IMR-90 (cell line): Measurements from ENCODE around the gene SWAP70. TPM values are rescaled to one million over a fixed set of nuclear protein-coding genes. Genes with fewer than 3 reads are reported as not detected.

ENCODE experiments used
- ATAC-seq: fragments of 200-7000 bp; cut with Tn5 transposase; 2 replicates; pipeline ENCODE4 v1.9.1; 2020; ENCODE audit warnings: low read depth, mild to moderate bottlenecking, moderate library complexity
- BruUV-seq: library from RNA; stranded (reverse); fragments of 400-500 nt; replicated peaks from 2 replicates; lab custom pipeline; 2021; lab: Mats Ljungman, UMichigan
- CTCF ChIA-PET: fragments of 300-600 bp; formaldehyde crosslinking; extraction: SDS; loops from one replicate; lab custom pipeline; 2021; ENCODE audit warnings: antibody characterized with exemption; lab: Yijun Ruan, JAX
- POLR2A ChIA-PET: fragments of 300-600 bp; sonication (Branson Sonifier 250); formaldehyde crosslinking; loops from one replicate; lab custom pipeline; 2022; ENCODE audit warnings: antibody characterized with exemption; ENCODE audit not compliant: unreplicated experiment; lab: Charles Lee
- DNase-seq: peaks from one replicate; pipeline ENCODE4 v3.0.0; 2013
- H2AFZ ChIP-seq: replicated peaks from 2 replicates; pipeline ENCODE3; 2013; ENCODE audit warnings: low read length, mild to moderate bottlenecking; ENCODE audit not compliant: poor library complexity
- H2AK5ac ChIP-seq: 2 replicates; pipeline ENCODE4 v1.6.1; 2013; ENCODE audit warnings: low read depth, low read length, inconsistent platforms
- H2AK9ac ChIP-seq: replicated peaks from 2 replicates; pipeline ENCODE3; 2013; ENCODE audit warnings: mild to moderate bottlenecking, low read depth, low read length, moderate library complexity; ENCODE audit not compliant: poor library complexity
- H2BK120ac ChIP-seq: 2 replicates; pipeline ENCODE4 v1.6.1; 2013; ENCODE audit warnings: low read depth, low read length, inconsistent platforms
- H2BK15ac ChIP-seq: 3 replicates; pipeline ENCODE4 v1.6.1; 2013; ENCODE audit warnings: low read depth, low read length, inconsistent platforms
- H2BK20ac ChIP-seq: 2 replicates; pipeline ENCODE4 v1.6.1; 2013; ENCODE audit warnings: low read depth, mild to moderate bottlenecking, inconsistent platforms, low read length, moderate library complexity
- H2BK5ac ChIP-seq: 2 replicates; pipeline ENCODE4 v1.6.1; 2013; ENCODE audit warnings: mild to moderate bottlenecking, low read depth, low read length, inconsistent platforms; ENCODE audit not compliant: poor library complexity, severe bottlenecking
- H3K14ac ChIP-seq: replicated peaks from 2 replicates; pipeline ENCODE4 v1.6.1; 2013; ENCODE audit warnings: low read depth, low read length, inconsistent platforms
- H3K18ac ChIP-seq: 2 replicates; pipeline ENCODE4 v1.6.1; 2013; ENCODE audit warnings: low read depth, low read length, control low read depth
- H3K23ac ChIP-seq: 2 replicates; pipeline ENCODE4 v1.6.1; 2013; ENCODE audit warnings: low read depth, low read length, inconsistent platforms
- H3K27ac ChIP-seq: 2 replicates; pipeline ENCODE4 v1.5.1; 2013; ENCODE audit warnings: mild to moderate bottlenecking, control low read depth, low read length; ENCODE audit not compliant: insufficient read depth
- H3K27me3 ChIP-seq: 2 replicates; pipeline ENCODE4 v1.6.1; 2013; ENCODE audit warnings: low read length; ENCODE audit not compliant: control insufficient read depth, insufficient read depth
- H3K36me3 ChIP-seq: 2 replicates; pipeline ENCODE4 v1.6.1; 2013; ENCODE audit warnings: low read length, mixed read lengths; ENCODE audit not compliant: control insufficient read depth, insufficient read depth
- H3K4ac ChIP-seq: 2 replicates; pipeline ENCODE4 v1.6.1; 2013; ENCODE audit warnings: low read depth, low read length, inconsistent platforms
- H3K4me1 ChIP-seq: 2 replicates; pipeline ENCODE4 v1.6.1; 2013; ENCODE audit warnings: low read length, mixed read lengths; ENCODE audit not compliant: control insufficient read depth, insufficient read depth
- H3K4me2 ChIP-seq: 2 replicates; pipeline ENCODE4 v1.6.1; 2013; ENCODE audit warnings: low read depth, mild to moderate bottlenecking, control low read depth, low read length, moderate library complexity
- H3K4me3 ChIP-seq: 2 replicates; pipeline ENCODE4 v1.5.1; 2013; ENCODE audit warnings: low read depth, mild to moderate bottlenecking, control low read depth, low read length, moderate library complexity; ENCODE audit not compliant: insufficient read depth
- H3K56ac ChIP-seq: 2 replicates; pipeline ENCODE4 v1.6.1; 2013; ENCODE audit warnings: low read length, inconsistent platforms; ENCODE audit not compliant: insufficient read depth; ENCODE audit errors: extremely low read depth
- H3K79me1 ChIP-seq, 2 experiments: 2 replicates each; pipeline ENCODE4 v1.6.1; 2013; ENCODE audit warnings: low read length in 2 of 2, inconsistent platforms in 1 of 2, low read depth in 1 of 2
- H3K9ac ChIP-seq: 2 replicates; pipeline ENCODE4 v1.6.1; 2013; ENCODE audit warnings: low read depth, low read length, control low read depth
- H3K9me1 ChIP-seq: 2 replicates; pipeline ENCODE4 v1.6.1; 2013; ENCODE audit warnings: low read length, inconsistent platforms; ENCODE audit not compliant: insufficient read depth
- H3K9me3 ChIP-seq: 2 replicates; pipeline ENCODE4 v1.6.1; 2013; ENCODE audit warnings: low read length; ENCODE audit not compliant: control insufficient read depth, insufficient read depth
- H4K20me1 ChIP-seq: 2 replicates; pipeline ENCODE4 v1.6.1; 2013; ENCODE audit warnings: low read length, inconsistent platforms; ENCODE audit not compliant: insufficient read depth
- H4K5ac ChIP-seq: 2 replicates; pipeline ENCODE4 v1.6.1; 2013; ENCODE audit warnings: mild to moderate bottlenecking, low read depth, low read length, control low read depth
- H4K8ac ChIP-seq, 2 experiments: 2 replicates each; pipeline ENCODE4 v1.6.1; 2013; ENCODE audit warnings: low read depth in 2 of 2, low read length in 2 of 2, control low read depth in 1 of 2, inconsistent platforms in 1 of 2
- H4K91ac ChIP-seq: 2 replicates; pipeline ENCODE4 v1.6.1; 2013; ENCODE audit warnings: low read depth, low read length, inconsistent platforms; ENCODE audit not compliant: insufficient read depth
- CHD1 ChIP-seq: IDR thresholded peaks from 2 replicates; pipeline ENCODE4 v1.6.1; 2012; ENCODE audit warnings: low read depth, low read length, improper control_type of control experiment
- MAFK ChIP-seq: IDR thresholded peaks from 2 replicates; pipeline ENCODE4 v1.6.1; 2012; ENCODE audit warnings: low read depth, low read length, improper control_type of control experiment
- MAZ ChIP-seq: IDR thresholded peaks from 2 replicates; pipeline ENCODE4 v1.6.1; 2012; ENCODE audit warnings: low read depth, mild to moderate bottlenecking, low read length, improper control_type of control experiment, moderate library complexity, borderline replicate concordance
- NFE2L2 ChIP-seq: fragments of 150-350 bp; IDR thresholded peaks from 2 replicates; pipeline ENCODE4 v1.6.1; 2016; ENCODE audit warnings: low read depth, mild to moderate bottlenecking, low read length
- POLR2A ChIP-seq: IDR thresholded peaks from 2 replicates; pipeline ENCODE4 v1.6.1; 2012; ENCODE audit warnings: mild to moderate bottlenecking, low read depth, low read length
- RCOR1 ChIP-seq: IDR thresholded peaks from 2 replicates; pipeline ENCODE4 v1.6.1; 2012; ENCODE audit warnings: mild to moderate bottlenecking, low read length, improper control_type of control experiment; ENCODE audit not compliant: insufficient replicate concordance
- WGBS, 2 experiments: methylation state at CpG; one replicate each; pipeline versions ENCODE4 v1.1.5 to v1.1.7; 2013; ENCODE audit warnings: missing lambda C conversion rate in 2 of 2; ENCODE audit not compliant: insufficient read length in 1 of 2; ENCODE audit errors: extremely low coverage in 2 of 2; 5-methylcytosine and 5-hydroxymethylcytosine counted together
- dilution Hi-C: fragments of 300-500 bp; cut with HindIII; formaldehyde crosslinking; loops from one replicate; pipeline ENCODE4 v1.14.3; 2018; ENCODE audit warnings: low sequenced_read_pairs; ENCODE audit not compliant: unreplicated experiment
- in situ Hi-C: fragments of 300-500 bp; cut with MboI; formaldehyde crosslinking; loops from 3 replicates; pipeline ENCODE4 v1.14.3; 2019; ENCODE audit warnings: low sequenced_read_pairs, inconsistent platforms, mixed read lengths
- intact Hi-C: fragments of 100-400 bp; cut with micrococcal nuclease; formaldehyde crosslinking; loops from 2 replicates; pipeline ENCODE4 v1.10.0; 2022
- polyA plus RNA-seq, 3 experiments: library from polyadenylated mRNA; depleted of rRNA; stranded (reverse); fragments of >200 nt; gene quantifications; 2 replicates each; pipeline ENCODE4 v1.2.3, GENCODE V29; 2012; ENCODE audit warnings: low replicate concordance in 1 of 3
- total RNA-seq: library from RNA; depleted of rRNA; stranded (reverse); fragments of >200 nt; gene quantifications from 2 replicates; pipeline ENCODE4 v1.2.3, GENCODE V29; 2012
- TF ChIP-seq, protein P1 (sequence below): fragments of 150-350 bp; IDR thresholded peaks from 2 replicates; pipeline ENCODE4 v1.6.1; 2016; ENCODE audit warnings: low read depth, mild to moderate bottlenecking, low read length, moderate library complexity, borderline replicate concordance
- TF ChIP-seq, protein P2 (sequence below): fragments of 150-350 bp; IDR thresholded peaks from 2 replicates; pipeline ENCODE4 v1.6.1; 2017; ENCODE audit warnings: mild to moderate bottlenecking, antibody characterized with exemption, low read length, low read depth

Gene SWAP70
- total and polyA plus RNA-seq, 2 of the 4 experiments (the other 2 are of a cell fraction), result 15.5 to 19.9 TPM

DNA sequence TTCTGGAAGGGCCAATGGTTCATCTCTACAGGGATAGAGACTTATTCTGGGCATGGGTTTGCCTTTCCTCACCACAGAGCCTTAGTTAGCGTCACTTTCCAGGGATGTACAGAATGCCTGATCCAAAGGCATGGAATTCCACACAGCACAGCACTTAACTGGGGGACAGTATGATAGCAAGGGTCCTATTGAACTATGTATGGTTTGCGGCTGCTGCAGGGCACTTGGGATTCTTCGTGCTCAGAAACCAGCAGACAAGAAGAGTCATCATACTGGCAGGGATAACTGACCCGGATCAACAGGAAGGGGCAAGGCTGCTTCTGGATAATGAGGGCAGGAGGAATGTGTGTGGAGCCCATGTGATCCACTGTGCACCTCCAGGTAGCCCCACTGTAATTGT lies 105.7 kb downstream of the SWAP70 start:
- no peak overlapping the region for H3K4me2 ChIP-seq
- H2BK20ac ChIP-seq, result peak overlapping the region; percentile 93
- DNase-seq, result no peak
- ChIA-PET POLR2A (no interaction called here), CTCF (no interaction called here)
- no peak overlapping the region for H3K9ac ChIP-seq
- peak overlapping the region; percentile 11; the same call in 1 of the 2 replicates for H3K27ac ChIP-seq
- peaks cover 30% of the 10 kb centered on the region for H3K4me1 ChIP-seq
- peak overlapping the region; percentile 33 for H2AK9ac ChIP-seq
- no peak for TF ChIP-seq MAZ
- TF ChIP-seq CHD1, result no peak
- no peak for TF ChIP-seq POLR2A
- TF ChIP-seq NFE2L2, result no peak
- TF ChIP-seq MAFK, result no peak
- TF ChIP-seq, protein P1, sequence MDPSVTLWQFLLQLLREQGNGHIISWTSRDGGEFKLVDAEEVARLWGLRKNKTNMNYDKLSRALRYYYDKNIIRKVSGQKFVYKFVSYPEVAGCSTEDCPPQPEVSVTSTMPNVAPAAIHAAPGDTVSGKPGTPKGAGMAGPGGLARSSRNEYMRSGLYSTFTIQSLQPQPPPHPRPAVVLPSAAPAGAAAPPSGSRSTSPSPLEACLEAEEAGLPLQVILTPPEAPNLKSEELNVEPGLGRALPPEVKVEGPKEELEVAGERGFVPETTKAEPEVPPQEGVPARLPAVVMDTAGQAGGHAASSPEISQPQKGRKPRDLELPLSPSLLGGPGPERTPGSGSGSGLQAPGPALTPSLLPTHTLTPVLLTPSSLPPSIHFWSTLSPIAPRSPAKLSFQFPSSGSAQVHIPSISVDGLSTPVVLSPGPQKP, result no peak
- TF ChIP-seq, protein P2, sequence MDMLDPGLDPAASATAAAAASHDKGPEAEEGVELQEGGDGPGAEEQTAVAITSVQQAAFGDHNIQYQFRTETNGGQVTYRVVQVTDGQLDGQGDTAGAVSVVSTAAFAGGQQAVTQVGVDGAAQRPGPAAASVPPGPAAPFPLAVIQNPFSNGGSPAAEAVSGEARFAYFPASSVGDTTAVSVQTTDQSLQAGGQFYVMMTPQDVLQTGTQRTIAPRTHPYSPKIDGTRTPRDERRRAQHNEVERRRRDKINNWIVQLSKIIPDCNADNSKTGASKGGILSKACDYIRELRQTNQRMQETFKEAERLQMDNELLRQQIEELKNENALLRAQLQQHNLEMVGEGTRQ, result no peak
- TF ChIP-seq RCOR1, result no peak
- H3K9me3 ChIP-seq, result no peaks in the 10 kb centered on the region
- no peaks in the 10 kb centered on the region for H3K27me3 ChIP-seq
- intact Hi-C loops, result no loop called here
- no peak overlapping the region for H2BK5ac ChIP-seq
- H3K79me1 ChIP-seq, result peaks cover 5 to 37% of the 10 kb centered on the region in 2 experiments; a peak in 3 of 4 replicates
- WGBS, 2 experiments, result 100% methylated on average over 1 of the region's 4 CpGs; no CpG with 5 or more reads in 1 of the 2 experiments
- H2AK5ac ChIP-seq, result peak overlapping the region; percentile 85
- H2AFZ ChIP-seq, result no peak overlapping the region
- dilution Hi-C loops, result no loop called here
- no TSS peak for BruUV-seq
- peak overlapping the region; percentile 85 for H3K4ac ChIP-seq
- in situ Hi-C loops, result loop anchor here (10.0 to 25.0 kb wide), 2 partner anchors 193 to 965 kb away; no protein-coding TSS in a partner anchor
- H2BK120ac ChIP-seq, result peak overlapping the region; percentile 88
- peak overlapping the region; percentile 93; the same call in 2 of the 3 replicates for H2BK15ac ChIP-seq
- H3K18ac ChIP-seq, result peak overlapping the region; percentile 63
- peak overlapping the region; percentile 36; the same call in 1 of the 2 replicates for H3K23ac ChIP-seq
- no peak overlapping the region for H3K4me3 ChIP-seq
- peak overlapping the region; percentile 19 for H4K5ac ChIP-seq
- peak overlapping the region; percentile 55 for H3K14ac ChIP-seq
- H3K36me3 ChIP-seq, result no peaks in the 10 kb centered on the region
- H4K91ac ChIP-seq, result peak overlapping the region; percentile 89
- no peak overlapping the region for H3K56ac ChIP-seq
- no peaks in the 10 kb centered on the region for H4K20me1 ChIP-seq
- H3K9me1 ChIP-seq, result peaks cover 39% of the 10 kb centered on the region
- H4K8ac ChIP-seq, result peak overlapping the region; percentile 24 to 50; a peak in 3 of 4 replicates
- ATAC-seq, result no peak
